Uterus (tissue), 2 donors: ENCODE measurements around the gene ACTN1.

Experiments
- CTCF ChIP-seq, 4 experiments: fragments of 200-600 bp in 2 of 4; fragments of 450-650 bp in 2 of 4; sonication (generic) in 2 of 4; IDR thresholded peaks; one replicate each; pipeline ENCODE4 v1.5.1; 2016 to 2019; ENCODE audit warnings: antibody characterized with exemption in 4 of 4, mild to moderate bottlenecking in 2 of 4, moderate library complexity in 1 of 4
- POLR2A ChIP-seq, 2 donors: fragments of 450-650 bp; IDR thresholded peaks; one replicate each; pipeline ENCODE4 v1.6.1; 2016; ENCODE audit warnings: antibody characterized with exemption in 2 of 2, mild to moderate bottlenecking in 1 of 2, moderate library complexity in 1 of 2

GRCh38 chr14:68853749-68854148 is 125.4 kb downstream of the ACTN1 start:
- TF ChIP-seq POLR2A (IDR thresholded peaks at IDR 0.05) (no peak), CTCF (IDR thresholded peaks at IDR 0.05) (no peak)
